SK-N-SH treated with all-trans-retinoic acid at 6 μM for 48 hours (cell line): ENCODE data around the gene UROC1.

Experiments
- ATAC-seq: fragments of 200-7000 bp; cut with Tn5 transposase; 3 replicates; pipeline ENCODE4 v1.9.1; 2020; ENCODE audit warnings: mild to moderate bottlenecking, moderate library complexity
- ARNTL ChIP-seq: fragments of 450-650 bp; formaldehyde crosslinking; IDR thresholded peaks from 2 replicates; pipeline ENCODE4 v1.5.0; 2020; ENCODE audit warnings: low read depth, mild to moderate bottlenecking, moderate library complexity, borderline replicate concordance
- BACH2 ChIP-seq: fragments of 250-450 bp; sonication (Bioruptor Pico); IDR thresholded peaks from 2 replicates; pipeline ENCODE4 v1.9.0; 2021; ENCODE audit warnings: mild to moderate bottlenecking, borderline replicate concordance
- CREB5 ChIP-seq: fragments of 250-450 bp; sonication (Bioruptor Pico); IDR thresholded peaks from 2 replicates; pipeline ENCODE4 v1.5.1; 2020; ENCODE audit warnings: low read depth, mild to moderate bottlenecking, moderate library complexity
- CSDC2 ChIP-seq: fragments of 250-450 bp; sonication (Bioruptor Pico); IDR thresholded peaks from 2 replicates; pipeline ENCODE4 v1.5.0; 2020; ENCODE audit warnings: mild to moderate bottlenecking, moderate library complexity
- CSRNP3 ChIP-seq: fragments of 250-450 bp; sonication (Bioruptor Pico); IDR thresholded peaks from 2 replicates; pipeline ENCODE4 v1.5.1; 2021; ENCODE audit warnings: mild to moderate bottlenecking, moderate library complexity
- ESRRG ChIP-seq: fragments of 250-450 bp; sonication (Bioruptor Pico); IDR thresholded peaks from 2 replicates; pipeline ENCODE4 v1.6.1; 2021; ENCODE audit warnings: mild to moderate bottlenecking
- GLIS3 ChIP-seq: fragments of 250-450 bp; sonication (Bioruptor Pico); IDR thresholded peaks from 2 replicates; pipeline ENCODE4 v1.5.0; 2020; ENCODE audit warnings: mild to moderate bottlenecking, moderate library complexity
- ISL1 ChIP-seq: fragments of 250-450 bp; sonication (Bioruptor Pico); IDR thresholded peaks from 2 replicates; pipeline ENCODE4 v2.1.2; 2022; ENCODE audit warnings: mild to moderate bottlenecking, moderate library complexity
- OSR1 ChIP-seq: fragments of 250-450 bp; sonication (Bioruptor Pico); IDR thresholded peaks from 2 replicates; pipeline ENCODE4 v1.8.0; 2022; ENCODE audit warnings: moderate library complexity, mild to moderate bottlenecking, inconsistent platforms
- PATZ1 ChIP-seq: fragments of 250-450 bp; sonication (Bioruptor Pico); IDR thresholded peaks from 2 replicates; pipeline ENCODE4 v1.8.0; 2020; ENCODE audit warnings: mild to moderate bottlenecking, moderate library complexity, borderline replicate concordance
- PPARA ChIP-seq: fragments of 250-450 bp; sonication (Bioruptor Pico); IDR thresholded peaks from 2 replicates; pipeline ENCODE4 v1.5.0; 2020; ENCODE audit warnings: mild to moderate bottlenecking, borderline replicate concordance
- RARB ChIP-seq: fragments of 250-450 bp; sonication (Bioruptor Pico); IDR thresholded peaks from 2 replicates; pipeline ENCODE4 v1.8.0; 2021; ENCODE audit warnings: mild to moderate bottlenecking, moderate library complexity
- SNAI2 ChIP-seq: fragments of 250-450 bp; sonication (Bioruptor Pico); IDR thresholded peaks from 2 replicates; pipeline ENCODE4 v1.5.0; 2020; ENCODE audit warnings: mild to moderate bottlenecking, moderate library complexity
- TCF4 ChIP-seq: fragments of 250-450 bp; sonication (Bioruptor Pico); IDR thresholded peaks from 2 replicates; pipeline ENCODE4 v1.8.0; 2021; ENCODE audit warnings: mild to moderate bottlenecking, moderate library complexity, borderline replicate concordance
- TOX ChIP-seq: fragments of 250-450 bp; sonication (Bioruptor Pico); IDR thresholded peaks from 2 replicates; pipeline ENCODE4 v1.8.0; 2021; ENCODE audit warnings: mild to moderate bottlenecking, moderate library complexity, borderline replicate concordance
- TSHZ2 ChIP-seq: fragments of 250-450 bp; sonication (Bioruptor Pico); IDR thresholded peaks from 2 replicates; pipeline ENCODE4 v1.5.0; 2020; ENCODE audit warnings: mild to moderate bottlenecking, moderate library complexity
- ZC3H10 ChIP-seq: fragments of 250-450 bp; sonication (Bioruptor Pico); IDR thresholded peaks from 2 replicates; pipeline ENCODE4 v1.5.1; 2021; ENCODE audit warnings: mild to moderate bottlenecking, moderate library complexity
- ZFP3 ChIP-seq: fragments of 250-450 bp; sonication (Bioruptor Pico); IDR thresholded peaks from 2 replicates; pipeline ENCODE4 v1.5.0; 2020; ENCODE audit warnings: mild to moderate bottlenecking, moderate library complexity
- ZFP30 ChIP-seq: fragments of 450-650 bp; formaldehyde crosslinking; IDR thresholded peaks from 2 replicates; pipeline ENCODE4 v1.5.0; 2022; ENCODE audit warnings: mild to moderate bottlenecking, moderate library complexity
- ZNF565 ChIP-seq: fragments of 450-650 bp; formaldehyde crosslinking; conservative IDR thresholded peaks from 2 replicates; pipeline ENCODE4 v1.5.0; 2020; ENCODE audit warnings: low read depth, mild to moderate bottlenecking, moderate library complexity
- ZNF70 ChIP-seq: fragments of 450-650 bp; formaldehyde crosslinking; IDR thresholded peaks from 2 replicates; pipeline ENCODE4 v1.5.0; 2020; ENCODE audit warnings: mild to moderate bottlenecking, moderate library complexity

UROC1 gene

GRCh38 chr3:126440709-126440995 lies 76.9 kb downstream of the UROC1 start (continued):
- TF ChIP-seq TSHZ2 = no peak
- TF ChIP-seq BACH2 (CRISPR knock-in tag) = no peak
- no peak for TF ChIP-seq PPARA
- no peak for TF ChIP-seq ESRRG (CRISPR knock-in tag)
- TF ChIP-seq CSRNP3 (CRISPR knock-in tag) = no peak
- TF ChIP-seq RARB (CRISPR knock-in tag) = no peak
- no peak for TF ChIP-seq TOX (CRISPR knock-in tag)
- no peak for TF ChIP-seq CREB5 (CRISPR knock-in tag)
- TF ChIP-seq ISL1 (CRISPR knock-in tag) = no peak
- TF ChIP-seq OSR1 (CRISPR knock-in tag) = no peak
- no peak for TF ChIP-seq GLIS3 (CRISPR knock-in tag)
- TF ChIP-seq CSDC2 = no peak

- no peak for ATAC-seq
- TF ChIP-seq BACH2 (CRISPR knock-in tag) = no peak
- TF ChIP-seq OSR1 (CRISPR knock-in tag) = no peak
- no peak for TF ChIP-seq CSRNP3 (CRISPR knock-in tag)
- TF ChIP-seq SNAI2 (CRISPR knock-in tag) = no peak
- TF ChIP-seq ARNTL = no peak
- TF ChIP-seq PATZ1 (CRISPR knock-in tag) = no peak
- no peak for TF ChIP-seq ZC3H10 (CRISPR knock-in tag)
- TF ChIP-seq TCF4 = no peak
- TF ChIP-seq PPARA = no peak
- no peak for TF ChIP-seq ZNF70 (CRISPR knock-in tag)
- TF ChIP-seq ESRRG (CRISPR knock-in tag) = no peak
- TF ChIP-seq TSHZ2 = no peak
- no peak for TF ChIP-seq CSDC2
- no peak for TF ChIP-seq CREB5 (CRISPR knock-in tag)
- TF ChIP-seq ZFP3 (CRISPR knock-in tag) = no peak
- TF ChIP-seq ZNF565 (CRISPR knock-in tag) = no peak
- no peak for TF ChIP-seq ZFP30 (CRISPR knock-in tag)
These were observed 77.4 kb downstream of the UROC1 start for GRCh38 chr3:126439968-126440708.
